Pons (tissue), 1 donor: ENCODE results near the gene GLCCI1.

ENCODE experiments used
- DNase-seq: peaks from one replicate; pipeline ENCODE4 v3.0.0-alpha.2; 2016; ENCODE audit warnings: low spot score

Gene GLCCI1

GRCh38 chr7:7962851-7963250, 5.7 kb upstream of the GLCCI1 start:
- no peak for DNase-seq

DNA sequence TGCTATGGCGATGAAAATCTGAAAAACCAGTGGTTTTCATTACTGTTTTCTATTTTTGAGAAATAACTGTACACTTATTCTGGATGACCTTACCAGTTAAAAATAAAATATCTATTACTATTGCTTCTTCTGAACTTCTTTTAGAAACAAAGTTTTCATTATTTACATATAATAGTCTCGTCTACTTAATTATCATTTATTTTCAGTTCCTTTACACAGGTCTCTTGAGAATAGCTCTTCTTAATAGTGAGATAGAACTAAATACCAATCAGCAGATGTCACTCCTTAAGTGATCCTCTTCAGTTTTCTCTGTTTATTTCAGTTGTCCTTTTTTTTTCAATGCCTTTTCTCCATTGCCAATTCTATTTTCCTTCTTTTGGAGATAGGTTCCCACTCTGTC, 4.3 kb upstream of the GLCCI1 start:
- no peak for DNase-seq

DNA sequence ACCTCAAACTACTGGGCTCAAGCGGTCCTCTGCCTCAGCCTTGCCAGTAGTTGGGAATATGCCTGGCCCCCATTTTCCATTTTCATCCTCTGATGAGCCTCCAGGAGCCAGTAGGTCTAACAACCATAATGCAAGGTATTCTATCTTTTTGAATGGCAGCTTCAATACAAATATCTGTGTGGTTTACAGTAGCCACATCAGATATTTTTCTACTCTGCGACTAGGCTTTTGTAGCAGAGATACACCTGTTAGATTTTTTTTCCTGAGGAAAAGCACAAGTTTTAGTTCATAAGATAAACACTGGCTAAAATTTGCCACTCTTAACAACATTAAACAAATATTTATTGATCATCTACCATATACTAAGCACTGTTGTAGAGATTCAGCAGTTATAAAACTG, 3.9 kb upstream of the GLCCI1 start:
- no peak for DNase-seq

DNA sequence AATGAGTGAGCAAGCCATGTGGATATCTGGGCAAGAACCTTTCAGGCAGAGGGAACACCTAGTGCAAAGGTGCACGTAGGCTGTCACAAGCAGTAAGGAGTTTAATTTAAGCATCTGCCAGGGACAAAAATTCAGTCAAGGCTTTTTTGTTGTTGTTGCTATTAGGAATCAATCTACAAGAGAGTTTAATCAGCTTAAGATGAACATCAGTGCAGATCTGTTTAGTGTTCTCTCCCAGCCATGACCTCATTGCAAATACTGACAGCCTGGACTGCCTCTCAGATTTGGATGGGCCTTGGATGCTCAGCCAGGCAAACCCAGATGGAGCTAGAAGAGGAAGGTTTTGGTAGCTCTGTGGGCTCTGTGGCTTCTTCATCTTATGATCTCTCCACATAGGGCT, 3.3 kb upstream of the GLCCI1 start:
- DNase-seq: no peak

DNA sequence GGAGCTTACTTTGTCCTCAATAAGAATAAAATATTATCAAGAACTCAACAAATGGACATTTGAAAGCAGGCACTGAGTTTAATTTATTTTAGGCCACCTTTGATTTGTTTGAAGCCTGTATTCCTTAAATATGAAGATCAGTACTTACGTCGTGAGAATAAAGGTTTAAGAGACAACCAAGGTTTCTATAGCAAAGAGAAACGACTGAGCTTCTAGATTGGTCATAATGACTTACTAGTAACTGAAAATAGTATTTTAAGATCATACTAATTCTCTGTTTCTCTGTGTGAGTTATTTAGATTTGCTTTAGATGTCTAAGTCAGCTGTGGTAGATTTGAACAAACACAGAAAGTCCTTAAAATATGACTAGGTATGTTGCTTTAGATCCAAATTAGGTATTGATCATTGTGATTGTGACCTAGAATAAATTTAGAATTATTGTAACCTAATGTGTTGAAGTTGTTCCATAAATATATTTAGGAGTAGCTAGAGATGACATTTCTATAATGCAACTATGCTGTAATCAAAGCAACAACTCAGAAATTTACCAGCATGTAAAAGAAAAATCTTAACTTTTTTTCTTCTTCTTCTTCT, 2.4 kb upstream of the GLCCI1 start:
- DNase-seq: no peak

GRCh38 chr7:7967886-7968543, 581 bp upstream of the GLCCI1 start:
- DNase-seq: no peak

- DNase-seq: peak; percentile 68
Observed at GRCh38 chr7:7969306-7970236, 975 bp downstream of the GLCCI1 start.

GRCh38 chr7:7970237-7970530, 1.6 kb downstream of the GLCCI1 start:
- no peak for DNase-seq

- peak; percentile 69 for DNase-seq
Observed at GRCh38 chr7:7970531-7971307, 2.1 kb downstream of the GLCCI1 start.

DNA sequence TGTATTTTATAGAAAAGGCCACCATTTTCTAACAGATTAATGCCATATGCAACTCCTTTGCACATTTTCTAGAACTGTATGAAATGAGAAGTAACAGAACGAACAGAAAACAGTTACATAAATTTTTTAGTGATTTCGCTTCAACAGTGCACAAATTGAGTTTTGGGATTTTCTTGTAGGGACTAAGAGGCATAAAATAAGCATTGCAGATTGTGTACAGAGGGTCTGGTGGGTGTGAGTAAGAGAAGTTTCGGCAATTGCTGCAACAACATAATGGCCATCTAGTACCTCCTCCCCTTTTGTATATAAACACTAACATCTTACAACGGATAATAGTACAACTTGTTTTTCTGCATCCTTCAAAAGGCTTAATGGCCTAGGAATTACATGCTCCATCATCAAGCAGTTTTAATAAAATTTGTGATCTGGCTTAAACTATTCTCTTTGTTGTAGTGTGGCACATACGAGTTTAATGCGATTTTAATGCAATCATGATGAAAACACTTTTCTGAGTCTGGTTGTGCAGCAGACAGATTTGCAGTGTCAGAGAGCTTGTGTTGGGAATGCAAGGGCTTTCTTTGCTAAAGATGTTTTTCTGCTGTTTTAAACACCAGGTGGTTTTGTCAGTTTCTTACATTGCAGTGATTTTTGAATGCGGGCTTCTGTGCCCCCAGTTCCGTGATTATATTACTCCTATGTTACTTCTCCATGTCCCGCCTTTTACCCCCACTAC, 2.9 kb downstream of the GLCCI1 start:
- no peak for DNase-seq

GRCh38 chr7:7972128-7972527, 3.5 kb downstream of the GLCCI1 start:
- peak; percentile 60 for DNase-seq

DNA sequence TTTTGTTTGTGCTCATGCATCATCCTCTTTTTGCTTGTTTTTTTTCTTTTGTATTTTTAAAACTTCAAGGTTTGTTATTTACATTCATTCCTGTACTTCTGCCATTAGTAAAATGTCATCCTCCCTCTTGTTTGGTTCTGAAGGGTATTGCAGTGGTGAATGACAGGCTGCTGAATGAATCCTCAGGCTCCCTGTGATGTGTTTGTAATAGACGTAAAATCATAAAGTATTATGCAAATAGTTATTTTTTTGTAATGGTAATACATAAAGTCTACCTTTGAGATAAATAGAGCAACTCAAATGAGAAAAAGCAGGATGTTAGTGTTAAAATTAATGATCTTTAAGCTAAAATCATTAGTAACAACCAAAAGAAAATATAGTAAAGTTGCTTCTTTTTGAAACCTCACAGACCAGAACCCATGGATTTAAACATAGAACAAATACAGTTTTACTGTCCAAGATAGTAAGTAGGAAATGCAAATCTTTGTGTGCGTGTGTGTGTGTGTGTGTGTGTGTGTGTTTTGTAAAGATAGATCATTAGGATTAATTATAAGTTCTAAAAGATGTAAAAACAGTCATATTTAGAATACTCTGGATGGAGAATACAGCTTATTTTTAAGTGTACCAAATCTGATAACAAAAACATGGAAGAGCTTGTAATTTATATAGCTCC, 4.5 kb downstream of the GLCCI1 start:
- peak; percentile 43 for DNase-seq

DNA sequence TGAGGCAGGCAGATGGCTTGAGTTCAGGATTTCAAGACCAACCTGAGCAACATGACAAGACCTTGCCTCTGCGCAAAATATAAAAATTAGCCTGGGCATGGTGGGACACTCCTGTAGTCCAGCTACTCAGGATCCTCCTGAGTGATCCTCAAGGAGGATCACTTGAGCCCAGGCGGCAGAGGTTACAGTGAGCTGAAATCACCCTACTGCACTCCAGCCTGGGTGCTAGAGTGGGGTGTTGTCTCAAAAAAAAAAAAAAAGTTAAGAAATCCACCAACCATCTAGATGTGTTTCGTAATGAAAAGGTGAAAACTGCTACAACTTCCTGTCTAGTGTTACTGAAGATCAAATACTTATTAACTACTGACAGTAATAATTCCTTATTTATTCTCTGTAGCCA, 8.1 kb downstream of the GLCCI1 start:
- no peak for DNase-seq

DNA sequence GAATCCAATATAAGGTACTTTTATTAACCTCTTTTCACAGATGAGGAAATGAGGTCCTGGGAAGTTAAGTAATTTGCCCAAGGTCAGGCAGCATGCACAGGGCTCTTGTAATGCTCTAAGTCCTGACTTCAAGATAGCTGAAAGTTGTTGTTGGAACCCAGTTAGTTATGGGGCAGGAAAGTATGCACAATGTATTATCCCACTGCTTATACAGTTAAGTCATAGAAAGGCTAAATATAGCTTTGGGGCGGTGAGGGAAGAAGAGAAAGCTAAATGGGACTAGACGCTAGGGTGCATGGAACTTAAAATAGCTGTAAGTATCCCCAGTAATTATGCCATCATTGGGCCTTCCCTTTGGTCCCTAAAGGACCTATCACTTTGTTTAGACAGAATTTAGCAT, 9.2 kb downstream of the GLCCI1 start:
- no peak for DNase-seq

DNA sequence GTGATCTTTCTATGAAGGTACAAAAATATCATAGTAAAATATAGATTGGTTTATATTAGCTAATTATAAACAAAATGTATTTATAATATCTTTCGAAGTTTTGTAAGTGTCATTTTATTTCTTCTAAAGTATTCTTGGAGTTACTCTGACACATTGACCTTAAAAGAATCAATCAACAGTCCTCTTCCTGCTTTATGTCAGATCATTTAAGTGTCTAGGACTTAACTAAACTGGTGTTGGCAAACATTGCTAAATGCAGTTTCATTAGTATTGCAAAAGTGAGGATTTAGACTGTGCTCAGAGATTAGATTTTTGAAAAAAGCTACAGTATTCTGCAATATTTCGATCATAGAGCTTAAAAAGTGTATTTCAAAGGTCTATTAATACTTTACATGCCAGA, 10.3 kb downstream of the GLCCI1 start:
- no peak for DNase-seq

- DNase-seq: no peak
Observed at GRCh38 chr7:7979558-7979957, 11.0 kb downstream of the GLCCI1 start.

GRCh38 chr7:7980134-7980533, 11.5 kb downstream of the GLCCI1 start:
- no peak for DNase-seq

DNA sequence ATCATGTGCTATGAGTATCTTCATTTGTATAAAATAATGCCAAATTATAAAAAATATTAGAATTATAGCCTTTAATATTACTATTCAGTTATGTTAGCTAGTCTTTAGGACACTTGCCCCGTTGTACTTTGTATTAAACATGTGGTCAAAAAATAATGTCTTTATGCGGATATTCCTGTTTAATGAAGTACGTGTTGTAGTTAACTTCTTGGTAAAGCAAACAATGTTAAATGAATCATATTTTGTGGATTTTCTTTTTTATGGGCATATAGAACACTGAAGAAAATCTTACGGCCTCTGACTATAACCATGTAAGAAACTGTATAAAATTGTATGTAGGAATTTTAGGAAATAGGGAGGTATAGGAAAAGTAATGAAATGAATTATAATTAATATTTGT, 14.3 kb downstream of the GLCCI1 start:
- no peak for DNase-seq

DNA sequence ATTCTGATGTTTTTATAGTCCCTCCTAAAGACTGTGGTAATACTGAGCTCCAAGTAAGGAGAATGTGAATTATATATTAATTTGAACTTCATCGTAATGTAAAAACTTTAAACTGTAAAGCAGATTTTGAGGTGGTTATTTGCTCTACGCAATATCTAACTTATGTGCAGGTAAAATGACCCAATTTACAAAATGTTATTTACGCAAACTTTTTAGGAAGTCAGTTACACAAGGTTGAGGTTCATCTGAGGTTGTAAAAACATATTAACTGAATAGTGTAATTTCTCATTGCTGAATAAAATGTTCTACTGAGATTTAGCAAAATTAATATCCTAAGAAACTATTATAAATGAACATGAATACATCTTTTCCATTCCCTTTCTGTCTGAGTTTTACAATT, 15.8 kb downstream of the GLCCI1 start:
- DNase-seq: no peak

DNA sequence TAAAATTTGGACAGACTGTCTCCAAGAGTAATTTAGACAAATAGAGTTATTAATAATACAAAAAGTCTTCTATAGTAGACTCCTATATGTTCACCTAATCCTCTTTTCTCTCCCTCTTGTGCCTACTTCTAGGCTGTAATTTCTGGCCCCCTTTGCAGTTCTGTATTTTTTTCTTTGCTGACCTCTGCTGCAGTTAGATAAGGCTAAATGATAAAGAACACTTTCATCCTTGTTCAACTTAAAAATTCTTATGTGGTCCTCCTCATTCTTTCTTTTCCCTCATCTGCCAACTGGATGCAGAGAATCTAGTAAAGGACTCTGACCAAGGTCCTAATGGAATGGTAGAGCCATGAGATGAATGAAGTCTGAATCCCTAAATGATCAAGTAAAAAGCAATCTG, 20.1 kb downstream of the GLCCI1 start:
- DNase-seq: no peak

- no peak for DNase-seq
Observed at GRCh38 chr7:7989133-7989532, 20.5 kb downstream of the GLCCI1 start.
